DND-41 (cell line): ENCODE data around the gene EYA4.

Experiments
- CTCF ChIP-seq: IDR thresholded peaks from 2 replicates; pipeline ENCODE4 v1.5.1; 2012; ENCODE audit warnings: borderline replicate concordance, low read length, moderate library complexity, mild to moderate bottlenecking; ENCODE audit not compliant: poor library complexity, severe bottlenecking; ENCODE audit errors: extremely low read depth
- EZH2 ChIP-seq: IDR thresholded peaks from 3 replicates; pipeline ENCODE4 v1.6.1; 2012; ENCODE audit warnings: borderline replicate concordance, low read depth, mild to moderate bottlenecking, moderate library complexity, low read length, inconsistent platforms; ENCODE audit not compliant: severe bottlenecking

GRCh38 chr6:133245007-133245406 lies 3.9 kb downstream of the EYA4 start:
- no peak for TF ChIP-seq CTCF
- no peak for TF ChIP-seq EZH2
